HL-60 (cell line): ENCODE results near the gene NLRC5.

Experiments
- DNase-seq, 2 experiments: peaks; one replicate each; pipeline ENCODE4 v3.0.0-alpha.2; 2010 to 2020; ENCODE audit warnings: low read depth in 1 of 2, low spot score in 1 of 2
- H3K27ac ChIP-seq: fragments of 250-450 bp; sonication (Bioruptor Pico); replicated peaks from 2 replicates; pipeline ENCODE4 v1.5.1; 2020; ENCODE audit warnings: mild to moderate bottlenecking, moderate library complexity
- H3K27me3 ChIP-seq: fragments of 250-450 bp; sonication (Bioruptor Pico); 2 replicates; pipeline ENCODE4 v1.5.1; 2021; ENCODE audit warnings: mild to moderate bottlenecking, moderate library complexity; ENCODE audit not compliant: insufficient read depth, poor library complexity, severe bottlenecking
- H3K4me3 ChIP-seq: replicated peaks from 2 replicates; pipeline ENCODE4 v1.5.1; 2011; ENCODE audit warnings: mild to moderate bottlenecking, control low read depth, low read length; ENCODE audit not compliant: insufficient read depth
- CTCF ChIP-seq: IDR thresholded peaks from one replicate; pipeline ENCODE4 v1.5.1; 2011; ENCODE audit warnings: low read length, control low read depth, inconsistent platforms; ENCODE audit not compliant: insufficient read depth
- GABPA ChIP-seq: IDR thresholded peaks from 2 replicates; pipeline ENCODE4 v1.6.1; 2012; ENCODE audit warnings: low read depth
- POLR2AphosphoS5 ChIP-seq: IDR thresholded peaks from 2 replicates; pipeline ENCODE4 v1.6.1; 2012; ENCODE audit warnings: low read depth
- REST ChIP-seq: IDR thresholded peaks from 2 replicates; pipeline ENCODE4 v1.6.1; 2012; ENCODE audit warnings: low read depth; ENCODE audit not compliant: insufficient replicate concordance
- SPI1 ChIP-seq: IDR thresholded peaks from 2 replicates; pipeline ENCODE4 v1.6.1; 2012; ENCODE audit warnings: low read depth, mild to moderate bottlenecking, borderline replicate concordance

The NLRC5 gene

GRCh38 chr16:56984639-56985038, 4.7 kb upstream of the NLRC5 start:
- no peak for DNase-seq
- TF ChIP-seq CTCF (no peak), REST (no peak), GABPA (no peak), POLR2AphosphoS5 (no peak), SPI1 (no peak)
- Histone ChIP-seq H3K27me3 (no peaks in the 10 kb centered on the region), H3K4me3 (no peak overlapping the region), H3K27ac (no peak overlapping the region)

- no peaks in the 10 kb centered on the region for H3K27me3 ChIP-seq
- TF ChIP-seq CTCF, result no peak
- TF ChIP-seq GABPA, result no peak
- no peak for TF ChIP-seq SPI1
- no peak for TF ChIP-seq REST
- no peak for TF ChIP-seq POLR2AphosphoS5
- DNase-seq, result no peak
- H3K4me3 ChIP-seq, result no peak overlapping the region
- no peak overlapping the region for H3K27ac ChIP-seq
Observed at GRCh38 chr16:56985288-56985961, 3.9 kb upstream of the NLRC5 start.

GRCh38 chr16:56985962-56986360, 3.4 kb upstream of the NLRC5 start:
- Histone ChIP-seq H3K4me3 (no peak overlapping the region), H3K27me3 (no peaks in the 10 kb centered on the region), H3K27ac (no peak overlapping the region)

More at GRCh38 chr16:56985962-56986360, 3.4 kb upstream of the NLRC5 start:
- no peak for TF ChIP-seq REST
- TF ChIP-seq GABPA, result no peak
- DNase-seq, result no peak
